Central memory CD8-positive, alpha-beta T cell (primary cell): ENCODE data around the gene PLCE1.
"Not testable (repeated sequence)": the region's sequence is repeated elsewhere in the genome, so short reads cannot be mapped to it uniquely, and the experiment has no call there.

Experiments used
- ATAC-seq: fragments of 150-1000 bp; cut with Tn5 transposase; replicated peaks from 2 replicates; pipeline ENCODE4 v1.10.0; 2022; ENCODE audit warnings: mild to moderate bottlenecking, moderate FRiP score, moderate number of reproducible peaks; ENCODE audit not compliant: poor library complexity, severe bottlenecking; ENCODE audit errors: extremely low read depth
- DNase-seq, 2 donors: peaks; one replicate each; pipeline ENCODE4 v3.0.0; 2021; ENCODE audit warnings: low spot score in 2 of 2
- H3K27ac Mint-ChIP-seq: one replicate; pipeline ENCODE4 v1.8.0; 2022; ENCODE audit warnings: low read depth, mild to moderate bottlenecking, moderate library complexity, mixed read lengths
- H3K27me3 Mint-ChIP-seq: one replicate; pipeline ENCODE4 v1.8.0; 2022; ENCODE audit warnings: mixed read lengths
- H3K36me3 Mint-ChIP-seq: one replicate; pipeline ENCODE4 v1.8.0; 2022; ENCODE audit warnings: mild to moderate bottlenecking, moderate library complexity, mixed read lengths; ENCODE audit not compliant: insufficient read depth
- H3K4me1 Mint-ChIP-seq: one replicate; pipeline ENCODE4 v1.8.0; 2022; ENCODE audit warnings: mixed read lengths
- H3K4me3 Mint-ChIP-seq: one replicate; pipeline ENCODE4 v1.8.0; 2022; ENCODE audit warnings: mild to moderate bottlenecking, moderate library complexity, mixed read lengths
- H3K9me3 Mint-ChIP-seq: one replicate; pipeline ENCODE4 v1.8.0; 2022; ENCODE audit warnings: mixed read lengths

Gene PLCE1

DNA sequence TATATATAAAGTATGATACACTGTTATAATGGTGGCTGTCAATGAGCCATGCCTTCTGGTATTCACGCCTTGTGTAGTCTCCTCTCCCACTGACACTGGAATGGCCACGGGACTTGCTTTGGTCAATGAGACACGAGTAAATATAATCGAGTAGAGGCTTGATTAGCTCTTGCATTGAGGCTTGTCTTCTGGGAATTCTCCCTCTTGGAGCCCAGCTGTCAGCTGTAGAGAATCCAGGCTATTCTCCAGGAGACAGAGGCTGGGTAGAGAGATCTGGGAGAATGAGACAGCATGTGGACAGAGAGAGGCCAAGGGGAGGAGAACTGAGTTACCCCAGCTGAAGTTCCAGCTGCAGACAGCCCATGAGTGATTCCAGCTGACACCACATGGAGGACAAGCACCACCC lies 25.2 kb upstream of the PLCE1 start:
- Mint-ChIP-seq H3K27ac (no peak overlapping the region), H3K27me3 (no peaks in the 10 kb centered on the region), H3K9me3 (no peaks in the 10 kb centered on the region), H3K4me1 (no peaks in the 10 kb centered on the region), H3K36me3 (no peaks in the 10 kb centered on the region), H3K4me3 (no peak overlapping the region)
- ATAC-seq (no peak), DNase-seq (no peak)

DNA sequence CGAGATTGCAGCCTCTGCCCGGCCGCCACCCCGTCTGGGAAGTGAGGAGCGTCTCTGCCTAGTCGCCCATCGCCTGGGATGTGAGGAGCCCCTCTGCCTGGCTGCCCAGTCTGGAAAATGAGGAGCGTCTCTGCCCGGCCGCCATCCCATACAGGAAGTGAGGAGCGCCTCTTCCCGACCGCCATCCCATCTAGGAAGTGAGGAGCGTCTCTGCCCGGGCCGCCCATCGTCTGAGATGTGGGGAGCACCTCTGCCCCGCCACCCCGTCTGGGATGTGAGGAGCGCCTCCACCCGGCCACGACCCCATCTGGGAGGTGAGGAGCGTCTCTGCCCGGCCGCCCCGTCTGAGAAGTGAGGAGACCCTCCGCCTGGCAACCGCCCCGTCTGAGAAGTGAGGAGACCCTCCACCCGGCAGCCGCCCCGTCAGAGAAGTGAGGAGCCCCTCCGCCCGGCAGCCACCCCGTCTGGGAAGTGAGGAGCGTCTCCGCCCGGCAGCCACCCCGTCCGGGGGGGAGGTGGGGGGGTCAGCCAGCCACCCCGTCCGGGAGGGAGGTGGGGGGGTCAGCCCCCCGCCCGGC lies 23.2 kb upstream of the PLCE1 start:
- not testable (repeated sequence) for H3K27ac Mint-ChIP-seq, DNase-seq, ATAC-seq, H3K4me3 Mint-ChIP-seq, H3K36me3 Mint-ChIP-seq, H3K4me1 Mint-ChIP-seq, H3K27me3 Mint-ChIP-seq, H3K9me3 Mint-ChIP-seq

- H3K4me1 Mint-ChIP-seq = no peaks in the 10 kb centered on the region
- no peak for ATAC-seq
- no peak overlapping the region for H3K27ac Mint-ChIP-seq
- DNase-seq = no peak
- H3K27me3 Mint-ChIP-seq = no peaks in the 10 kb centered on the region
- H3K36me3 Mint-ChIP-seq = no peaks in the 10 kb centered on the region
- H3K9me3 Mint-ChIP-seq = no peaks in the 10 kb centered on the region
- no peak overlapping the region for H3K4me3 Mint-ChIP-seq
These were observed 19.8 kb upstream of the PLCE1 start for GRCh38 chr10:93973748-93974445.

DNA sequence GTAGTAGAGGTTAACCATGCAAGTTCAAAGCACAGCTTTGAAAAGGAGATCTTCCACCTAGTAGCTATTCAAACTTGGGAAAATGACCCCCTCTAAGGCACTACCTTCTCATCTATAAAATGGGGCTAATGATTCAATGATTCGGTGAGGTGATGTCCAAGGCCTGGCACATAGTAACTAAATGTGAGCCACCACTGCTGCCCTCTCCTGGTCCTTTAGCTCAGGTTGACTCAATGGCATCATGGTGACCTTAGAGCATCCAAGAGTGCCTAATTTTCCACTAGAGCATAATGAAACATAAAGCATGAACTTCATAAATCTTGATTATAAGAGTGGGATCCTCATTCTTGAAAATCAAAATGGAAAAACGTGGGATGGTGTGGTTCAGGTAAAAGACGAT lies 16.3 kb upstream of the PLCE1 start:
- Mint-ChIP-seq H3K36me3 (no peaks in the 10 kb centered on the region), H3K27ac (no peak overlapping the region)

GRCh38 chr10:93980486-93980885 lies 13.2 kb upstream of the PLCE1 start:
- H3K9me3 Mint-ChIP-seq = no peaks in the 10 kb centered on the region
- no peaks in the 10 kb centered on the region for H3K4me1 Mint-ChIP-seq
- no peak for DNase-seq
- no peaks in the 10 kb centered on the region for H3K36me3 Mint-ChIP-seq
- no peaks in the 10 kb centered on the region for H3K27me3 Mint-ChIP-seq
- H3K4me3 Mint-ChIP-seq = no peak overlapping the region
- no peak for ATAC-seq
- H3K27ac Mint-ChIP-seq = no peak overlapping the region

More for the DNA sequence above, 16.3 kb upstream of the PLCE1 start:
- H3K9me3 Mint-ChIP-seq = no peaks in the 10 kb centered on the region
- no peaks in the 10 kb centered on the region for H3K27me3 Mint-ChIP-seq
- H3K4me1 Mint-ChIP-seq = no peaks in the 10 kb centered on the region
- ATAC-seq (no peak), DNase-seq (no peak)
- H3K4me3 Mint-ChIP-seq = no peak overlapping the region

- no peaks in the 10 kb centered on the region for H3K9me3 Mint-ChIP-seq
- no peak overlapping the region for H3K27ac Mint-ChIP-seq
- H3K4me3 Mint-ChIP-seq = no peak overlapping the region
- H3K27me3 Mint-ChIP-seq = peaks cover 52% of the 10 kb centered on the region
- H3K36me3 Mint-ChIP-seq = no peaks in the 10 kb centered on the region
- ATAC-seq = no peak
- DNase-seq = no peak
- no peaks in the 10 kb centered on the region for H3K4me1 Mint-ChIP-seq
These were observed 2.6 kb upstream of the PLCE1 start for GRCh38 chr10:93991114-93991513.

- ATAC-seq (no peak), DNase-seq (no peak)
- H3K4me1 Mint-ChIP-seq = no peaks in the 10 kb centered on the region
- H3K9me3 Mint-ChIP-seq = no peaks in the 10 kb centered on the region
- H3K4me3 Mint-ChIP-seq = no peak overlapping the region
- H3K36me3 Mint-ChIP-seq = no peaks in the 10 kb centered on the region
- peaks cover 52% of the 10 kb centered on the region for H3K27me3 Mint-ChIP-seq
- no peak overlapping the region for H3K27ac Mint-ChIP-seq
These were observed 2.0 kb upstream of the PLCE1 start for GRCh38 chr10:93991596-93992284.

- ATAC-seq (no peak), DNase-seq (no peak)
- H3K36me3 Mint-ChIP-seq = no peaks in the 10 kb centered on the region
- no peak overlapping the region for H3K27ac Mint-ChIP-seq
- peaks cover 52% of the 10 kb centered on the region for H3K27me3 Mint-ChIP-seq
- no peaks in the 10 kb centered on the region for H3K4me1 Mint-ChIP-seq
- no peaks in the 10 kb centered on the region for H3K9me3 Mint-ChIP-seq
- H3K4me3 Mint-ChIP-seq = no peak overlapping the region
These were observed 1.2 kb upstream of the PLCE1 start for GRCh38 chr10:93992400-93993030.

GRCh38 chr10:93993414-93993781 lies 333 bp upstream of the PLCE1 start:
- H3K27me3 Mint-ChIP-seq = peaks cover 52% of the 10 kb centered on the region
- DNase-seq (no peak), ATAC-seq (no peak)
- no peaks in the 10 kb centered on the region for H3K9me3 Mint-ChIP-seq
- no peaks in the 10 kb centered on the region for H3K4me1 Mint-ChIP-seq
- no peaks in the 10 kb centered on the region for H3K36me3 Mint-ChIP-seq
- no peak overlapping the region for H3K27ac Mint-ChIP-seq
- no peak overlapping the region for H3K4me3 Mint-ChIP-seq

- H3K27ac Mint-ChIP-seq = no peak overlapping the region
- H3K9me3 Mint-ChIP-seq = no peaks in the 10 kb centered on the region
- DNase-seq = no peak
- H3K4me3 Mint-ChIP-seq = no peak overlapping the region
- H3K4me1 Mint-ChIP-seq = no peaks in the 10 kb centered on the region
- H3K36me3 Mint-ChIP-seq = no peaks in the 10 kb centered on the region
- peaks cover 52% of the 10 kb centered on the region for H3K27me3 Mint-ChIP-seq
- ATAC-seq = no peak
These were observed 689 bp downstream of the PLCE1 start for GRCh38 chr10:93994438-93994801.

GRCh38 chr10:93995182-93995581 lies 1.5 kb downstream of the PLCE1 start:
- no peak for ATAC-seq
- peaks cover 57% of the 10 kb centered on the region for H3K27me3 Mint-ChIP-seq

DNA sequence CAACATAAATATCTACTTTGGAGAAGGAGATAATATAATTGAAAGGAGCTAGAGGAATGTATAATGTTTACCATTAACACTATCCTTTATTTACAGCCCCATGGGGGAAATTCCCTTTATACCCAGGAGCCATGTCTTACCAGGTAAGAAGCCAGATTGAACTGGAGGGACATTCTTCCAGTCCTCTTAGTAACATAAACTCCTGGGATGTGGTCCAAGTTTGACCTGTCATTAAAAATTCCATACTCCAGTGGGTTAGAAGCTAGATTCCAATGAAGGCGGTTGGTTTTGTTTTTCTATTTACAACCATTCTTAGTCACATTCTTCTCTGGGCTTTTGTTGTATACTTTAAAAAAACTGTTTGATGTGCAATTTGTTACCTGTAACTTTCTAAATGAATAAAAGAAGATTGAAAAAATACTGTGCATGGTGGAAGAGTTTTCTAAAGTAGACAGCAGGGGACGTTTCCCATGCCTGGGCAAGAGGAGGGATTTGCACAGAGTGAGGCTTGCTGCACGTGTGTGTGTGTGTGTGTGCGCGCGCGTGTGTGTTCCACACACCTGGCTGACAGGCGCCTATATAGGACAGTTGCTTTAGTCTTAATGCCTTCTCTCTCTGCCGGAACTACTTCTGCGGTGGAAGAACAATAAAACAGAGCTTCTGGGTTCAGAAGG lies 2.0 kb downstream of the PLCE1 start:
- H3K27ac Mint-ChIP-seq = no peak overlapping the region
- no peak for ATAC-seq
- H3K36me3 Mint-ChIP-seq = peaks cover 1% of the 10 kb centered on the region
- no peak for DNase-seq
- H3K9me3 Mint-ChIP-seq = no peaks in the 10 kb centered on the region
- no peak overlapping the region for H3K4me3 Mint-ChIP-seq
- peaks cover 57% of the 10 kb centered on the region for H3K27me3 Mint-ChIP-seq
- no peaks in the 10 kb centered on the region for H3K4me1 Mint-ChIP-seq

More at GRCh38 chr10:93995182-93995581, 1.5 kb downstream of the PLCE1 start:
- peaks cover 1% of the 10 kb centered on the region for H3K36me3 Mint-ChIP-seq
- no peak overlapping the region for H3K27ac Mint-ChIP-seq
- DNase-seq = no peak
- no peak overlapping the region for H3K4me3 Mint-ChIP-seq
- H3K4me1 Mint-ChIP-seq = no peaks in the 10 kb centered on the region
- H3K9me3 Mint-ChIP-seq = no peaks in the 10 kb centered on the region
